PFSK-1 (cell line): ENCODE data around the gene RTL5.

ENCODE experiments used
- POLR2AphosphoS5 ChIP-seq: IDR thresholded peaks from 2 replicates; pipeline ENCODE4 v1.6.1; 2012; ENCODE audit warnings: low read depth, mild to moderate bottlenecking, control low read depth, low read length, moderate library complexity
- SIN3A ChIP-seq: IDR thresholded peaks from 2 replicates; pipeline ENCODE4 v1.6.1; 2012; ENCODE audit warnings: mild to moderate bottlenecking, low read length, moderate library complexity, borderline replicate concordance; ENCODE audit not compliant: insufficient read depth

GRCh38 chrX:72176981-72177380 lies 45.3 kb upstream of the RTL5 start:
- TF ChIP-seq SIN3A = no peak
- no peak for TF ChIP-seq POLR2AphosphoS5
